H1 (cell line): ENCODE data around the gene ARHGEF7. TPM values are rescaled to one million over a fixed set of nuclear protein-coding genes. Genes with fewer than 3 reads are reported as not detected.

Experiments
- CTCF ChIA-PET: fragments of 300-600 bp; sonication (Branson Sonifier 250); formaldehyde crosslinking; loops from one replicate; lab custom pipeline; 2021; ENCODE audit not compliant: partially characterized antibody; lab: Charles Lee
- POLR2A ChIA-PET: fragments of 300-600 bp; sonication (Branson Sonifier 250); formaldehyde crosslinking; loops from one replicate; lab custom pipeline; 2021; ENCODE audit warnings: inconsistent platforms; ENCODE audit not compliant: partially characterized antibody; lab: Charles Lee
- DNase-seq, 2 experiments: peaks; one replicate each; pipeline versions ENCODE4 v3.0.0 to v3.0.0-alpha.2; 2010 to 2022; ENCODE audit warnings: low spot score in 2 of 2, low read depth in 1 of 2, mixed read lengths in 1 of 2
- FAIRE-seq: peaks from 2 replicates; lab custom pipeline; 2011; peaks lifted over from hg19 to GRCh38; lab: Jason Lieb, UNC
- H2AFZ ChIP-seq: 2 replicates; pipeline ENCODE4 v1.8.1; 2012; ENCODE audit warnings: low read length, inconsistent platforms
- H2AK5ac ChIP-seq: 2 replicates; pipeline ENCODE4 v1.6.1; 2013; ENCODE audit warnings: low read depth, low read length
- H2BK120ac ChIP-seq: replicated peaks from 2 replicates; pipeline ENCODE3; 2013; ENCODE audit warnings: low read depth, low read length, inconsistent platforms
- H2BK12ac ChIP-seq: 2 replicates; pipeline ENCODE4 v1.6.1; 2013; ENCODE audit warnings: low read depth, low read length
- H2BK15ac ChIP-seq: 2 replicates; pipeline ENCODE4 v1.6.1; 2013; ENCODE audit warnings: low read length
- H2BK20ac ChIP-seq: 2 replicates; pipeline ENCODE4 v1.6.1; 2013; ENCODE audit warnings: low read length
- H2BK5ac ChIP-seq: 2 replicates; pipeline ENCODE4 v1.6.1; 2013; ENCODE audit warnings: low read depth, low read length
- H3K14ac ChIP-seq: 2 replicates; pipeline ENCODE4 v1.6.1; 2013; ENCODE audit warnings: inconsistent platforms; ENCODE audit not compliant: insufficient read length
- H3K18ac ChIP-seq: 2 replicates; pipeline ENCODE4 v1.6.1; 2013; ENCODE audit warnings: low read length; ENCODE audit errors: extremely low read depth
- H3K23ac ChIP-seq: 2 replicates; pipeline ENCODE4 v1.6.1; 2013; ENCODE audit warnings: inconsistent platforms; ENCODE audit not compliant: insufficient read length
- H3K23me2 ChIP-seq: 2 replicates; pipeline ENCODE4 v1.6.1; 2013; ENCODE audit warnings: low read depth, low read length
- H3K27ac ChIP-seq: 2 replicates; pipeline ENCODE4 v1.6.1; 2011; ENCODE audit warnings: low read depth, low read length, inconsistent platforms
- H3K27me3 ChIP-seq, 4 experiments: replicated peaks in 1 of 4; 1 replicate in 1 of 4; 2 replicates in 3 of 4; pipeline versions ENCODE4 v1.6.1 to v1.8.1; 2011 to 2013; ENCODE audit warnings: low read length in 3 of 4, mild to moderate bottlenecking in 3 of 4, inconsistent platforms in 2 of 4, mixed read lengths in 2 of 4, moderate library complexity in 1 of 4; ENCODE audit not compliant: control insufficient read depth in 3 of 4, insufficient read depth in 3 of 4; ENCODE audit errors: extremely low read depth in 1 of 4
- H3K36me3 ChIP-seq, 4 experiments: 2 replicates each; pipeline versions ENCODE4 v1.6.1 to v1.8.1; 2011 to 2013; ENCODE audit warnings: mild to moderate bottlenecking in 4 of 4, low read length in 3 of 4, moderate library complexity in 2 of 4, control low read depth in 1 of 4, inconsistent platforms in 1 of 4; ENCODE audit not compliant: insufficient read depth in 4 of 4, control insufficient read depth in 2 of 4
- H3K4ac ChIP-seq: replicated peaks from 2 replicates; pipeline ENCODE3; 2013; ENCODE audit warnings: low read length, low read depth, mixed read lengths, inconsistent platforms; ENCODE audit not compliant: insufficient read length
- H3K4me1 ChIP-seq, 4 experiments: replicated peaks in 1 of 4; 1 replicate in 1 of 4; 2 replicates in 3 of 4; pipeline versions ENCODE4 v1.6.1 to v1.8.1; 2011 to 2013; ENCODE audit warnings: low read length in 3 of 4, inconsistent platforms in 2 of 4, mixed read lengths in 1 of 4; ENCODE audit not compliant: insufficient read depth in 4 of 4, control insufficient read depth in 3 of 4
- H3K4me2 ChIP-seq, 2 experiments: 2 replicates each; pipeline versions ENCODE4 v1.6.1 to v1.8.1; 2011 to 2013; ENCODE audit warnings: low read depth in 2 of 2, low read length in 2 of 2, control low read depth in 1 of 2, inconsistent platforms in 1 of 2, mild to moderate bottlenecking in 1 of 2; ENCODE audit not compliant: insufficient read depth in 1 of 2
- H3K4me3 ChIP-seq, 4 experiments: fragments of 200-600, 300-600 bp in 1 of 4; sonication (generic), shearing (Covaris generic), sonication (Bioruptor Twin) in 1 of 4; 2 replicates each; pipeline versions ENCODE4 v1.5.1 to v1.8.1; 2011 to 2016; ENCODE audit warnings: low read length in 4 of 4, low read depth in 3 of 4, control low read depth in 2 of 4, inconsistent platforms in 2 of 4, mild to moderate bottlenecking in 2 of 4, mixed read lengths in 1 of 4, moderate library complexity in 1 of 4; ENCODE audit not compliant: insufficient read depth in 2 of 4; ENCODE audit errors: extremely low read depth in 1 of 4
- H3K56ac ChIP-seq: replicated peaks from 2 replicates; pipeline ENCODE3; 2013; ENCODE audit warnings: low read depth, mild to moderate bottlenecking, mixed read lengths, low read length, inconsistent platforms; ENCODE audit not compliant: insufficient read length
- H3K79me1 ChIP-seq: 2 replicates; pipeline ENCODE4 v1.6.1; 2013; ENCODE audit warnings: low read depth, low read length, control low read depth
- H3K79me2 ChIP-seq, 2 experiments: 2 replicates each; pipeline versions ENCODE4 v1.6.1 to v1.8.1; 2012 to 2013; ENCODE audit warnings: low read length in 2 of 2, mild to moderate bottlenecking in 2 of 2, inconsistent platforms in 1 of 2; ENCODE audit not compliant: insufficient read depth in 2 of 2, control insufficient read depth in 1 of 2
- H3K9ac ChIP-seq, 4 experiments: replicated peaks in 1 of 4; 1 replicate in 1 of 4; 2 replicates in 3 of 4; pipeline versions ENCODE4 v1.6.1 to v1.8.1; 2011 to 2013; ENCODE audit warnings: low read depth in 3 of 4, low read length in 3 of 4, control low read depth in 2 of 4, mild to moderate bottlenecking in 2 of 4, moderate library complexity in 2 of 4, inconsistent platforms in 1 of 4; ENCODE audit errors: extremely low read depth in 1 of 4
- H3K9me3 ChIP-seq, 2 experiments: 2 replicates each; pipeline versions ENCODE4 v1.6.1 to v1.8.1; 2012 to 2013; ENCODE audit warnings: mild to moderate bottlenecking in 2 of 2, moderate library complexity in 2 of 2, control low read depth in 1 of 2, inconsistent platforms in 1 of 2, low read depth in 1 of 2, low read length in 1 of 2, mixed read lengths in 1 of 2; ENCODE audit not compliant: insufficient read depth in 2 of 2
- H4K20me1 ChIP-seq, 2 experiments: replicated peaks in 1 of 2; 2 replicates each; pipeline versions ENCODE3 to v1.8.1; 2011 to 2013; ENCODE audit warnings: inconsistent platforms in 2 of 2, low read length in 2 of 2, mild to moderate bottlenecking in 1 of 2; ENCODE audit not compliant: insufficient read depth in 2 of 2, control insufficient read depth in 1 of 2
- H4K5ac ChIP-seq: 2 replicates; pipeline ENCODE4 v1.6.1; 2013; ENCODE audit warnings: low read length, low read depth, mixed read lengths, inconsistent platforms; ENCODE audit not compliant: insufficient read length
- H4K8ac ChIP-seq: 2 replicates; pipeline ENCODE4 v1.8.0; 2013; ENCODE audit warnings: mild to moderate bottlenecking, moderate library complexity, low read length, inconsistent platforms; ENCODE audit not compliant: insufficient read depth; ENCODE audit errors: extremely low read depth
- H4K91ac ChIP-seq: replicated peaks from 2 replicates; pipeline ENCODE3; 2013; ENCODE audit warnings: low read length, mixed read lengths, inconsistent platforms; ENCODE audit not compliant: insufficient read length
- SIRT6 ChIP-seq: IDR thresholded peaks from one replicate; pipeline ENCODE4 v1.7.1; 2012; ENCODE audit warnings: low read length, inconsistent platforms
- TBP ChIP-seq: IDR thresholded peaks from 2 replicates; pipeline ENCODE4 v1.6.1; 2011; ENCODE audit warnings: low read depth, low read length, improper control_type of control experiment
- WGBS, 2 experiments: shearing (Covaris generic) in 1 of 2; methylation state at CpG; one replicate each; pipeline versions ENCODE4 v1.1.6 to v1.1.7; 2013 to 2015; ENCODE audit warnings: low lambda C conversion rate in 2 of 2, mixed read lengths in 2 of 2, inconsistent platforms in 1 of 2, low coverage in 1 of 2, missing lambda C conversion rate in 1 of 2; ENCODE audit not compliant: insufficient replicate concordance in 2 of 2, insufficient coverage in 1 of 2, insufficient read length in 1 of 2; ENCODE audit errors: extremely low coverage in 1 of 2, missing lambda C conversion rate in 1 of 2; 5-methylcytosine and 5-hydroxymethylcytosine counted together
- polyA plus RNA-seq, 7 experiments: library from polyadenylated mRNA; depleted of rRNA in 3 of 7; stranded (reverse) in 5 of 7; unstranded in 2 of 7; fragments of >200 nt in 5 of 7; fragments of 200-250 nt in 2 of 7; gene quantifications; 1 replicate in 5 of 7; 2 replicates in 1 of 7; 4 replicates in 1 of 7; pipeline versions ENCODE4 v1.2.1 to v1.2.3, GENCODE V29; 2011 to 2013; ENCODE audit warnings: missing spikeins in 2 of 7, mixed read lengths in 2 of 7
- total RNA-seq: library from RNA; stranded (reverse); fragmentation: NEBNext Ultra II Directional; extraction: Animal tissue kit (Norgen Biotek cat#: 25700); gene quantifications from 2 replicates; pipeline ENCODE4 v1.2.1, GENCODE V29; 2021
- TF ChIP-seq, protein P1 (sequence below): IDR thresholded peaks from 2 replicates; pipeline ENCODE4 v1.6.1; 2012; ENCODE audit warnings: low read length, inconsistent platforms

ARHGEF7 gene
- total and polyA plus RNA-seq, 2 of the 8 experiments (the other 6 are each of a cell fraction or from before 2014, with no cell fraction given), result 26.2 to 56.5 TPM

DNA sequence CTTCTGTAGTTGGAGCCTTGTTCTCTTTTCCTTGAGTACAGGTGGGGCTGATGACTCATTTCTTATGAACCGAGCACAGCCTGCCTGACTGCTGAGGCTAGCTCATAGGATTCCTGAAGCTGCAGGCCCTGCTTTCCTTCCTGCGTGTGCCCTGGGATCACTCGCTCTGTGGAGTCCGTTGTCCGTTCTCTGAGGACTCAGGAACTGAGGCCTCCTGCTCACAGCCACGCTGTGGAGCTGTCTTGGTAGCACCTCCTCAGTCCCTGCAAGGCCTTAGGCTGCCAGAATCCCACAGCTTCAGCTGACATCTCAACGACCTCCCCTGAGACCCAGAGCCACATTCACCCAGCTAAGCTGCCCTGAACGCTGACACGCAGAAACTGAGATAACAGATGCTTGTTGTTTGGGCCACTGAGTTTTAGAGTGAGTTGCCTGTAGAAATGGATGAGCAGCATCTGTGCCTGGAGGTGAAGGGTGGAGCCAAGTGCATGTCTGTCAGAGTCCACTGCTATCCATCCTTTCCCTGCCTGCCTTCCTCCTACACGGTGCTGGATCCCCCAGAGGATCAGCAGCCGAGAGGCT, 72.9 kb downstream of the ARHGEF7 start:
- Histone ChIP-seq H4K91ac (no peak overlapping the region), H3K4me2 (no peak overlapping the region), H3K4ac (no peak overlapping the region), H3K23me2 (0 out of 2 replicates have a peak, but pooled peaks cover 2% of the 10 kb centered on the region), H2BK120ac (no peak overlapping the region), H3K79me2 (peaks cover 9 to 93% of the 10 kb centered on the region in 2 experiments), H3K4me3 (no peak overlapping the region), H4K20me1 (peaks cover 3 to 22% of the 10 kb centered on the region in 2 experiments), H3K9me3 (no peaks in the 10 kb centered on the region), H2AFZ (no peak overlapping the region), H3K27ac (no peak overlapping the region; the same call in 1 of the 2 replicates), H2AK5ac (0 out of 2 replicates have a peak overlapping the region, but pooled peaks have one; percentile 83), H3K9ac (no peak overlapping the region), H3K18ac (no peak overlapping the region), H3K56ac (no peak overlapping the region), H4K8ac (no peak overlapping the region), H2BK15ac (no peak overlapping the region), H2BK5ac (no peak overlapping the region), H3K23ac (no peak overlapping the region), H2BK12ac (no peak overlapping the region), H4K5ac (no peak overlapping the region), H3K79me1 (peaks cover 16% of the 10 kb centered on the region), H2BK20ac (no peak overlapping the region), H3K4me1 (peaks cover 0 to 13% (median 4%) of the 10 kb centered on the region in 4 experiments; a peak in 4 of 7 replicates), H3K14ac (no peak overlapping the region), H3K36me3 (peaks cover 0 to 3% (median 0%) of the 10 kb centered on the region in 4 experiments; a peak in 3 of 8 replicates), H3K27me3 (no peaks in the 10 kb centered on the region)
- DNase-seq, result no peak
- no peak for FAIRE-seq
- ChIA-PET CTCF (interaction anchor here (0.8 to 9.8 kb wide), 7 partner anchors 9 to 241 kb away, joined by 3 to 65 read pairs (median 3); no protein-coding TSS in a partner anchor), POLR2A (no interaction called here)
- WGBS, 2 experiments, result 82% methylated on average over 11 of the region's 11 CpGs; no CpG with 5 or more reads in 1 of the 2 experiments
- TF ChIP-seq TBP (no peak), SIRT6 (no peak)
- TF ChIP-seq, protein P1, sequence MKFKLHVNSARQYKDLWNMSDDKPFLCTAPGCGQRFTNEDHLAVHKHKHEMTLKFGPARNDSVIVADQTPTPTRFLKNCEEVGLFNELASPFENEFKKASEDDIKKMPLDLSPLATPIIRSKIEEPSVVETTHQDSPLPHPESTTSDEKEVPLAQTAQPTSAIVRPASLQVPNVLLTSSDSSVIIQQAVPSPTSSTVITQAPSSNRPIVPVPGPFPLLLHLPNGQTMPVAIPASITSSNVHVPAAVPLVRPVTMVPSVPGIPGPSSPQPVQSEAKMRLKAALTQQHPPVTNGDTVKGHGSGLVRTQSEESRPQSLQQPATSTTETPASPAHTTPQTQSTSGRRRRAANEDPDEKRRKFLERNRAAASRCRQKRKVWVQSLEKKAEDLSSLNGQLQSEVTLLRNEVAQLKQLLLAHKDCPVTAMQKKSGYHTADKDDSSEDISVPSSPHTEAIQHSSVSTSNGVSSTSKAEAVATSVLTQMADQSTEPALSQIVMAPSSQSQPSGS, result no peak
